ENCODE measurements around the gene PBX2.

DNA sequence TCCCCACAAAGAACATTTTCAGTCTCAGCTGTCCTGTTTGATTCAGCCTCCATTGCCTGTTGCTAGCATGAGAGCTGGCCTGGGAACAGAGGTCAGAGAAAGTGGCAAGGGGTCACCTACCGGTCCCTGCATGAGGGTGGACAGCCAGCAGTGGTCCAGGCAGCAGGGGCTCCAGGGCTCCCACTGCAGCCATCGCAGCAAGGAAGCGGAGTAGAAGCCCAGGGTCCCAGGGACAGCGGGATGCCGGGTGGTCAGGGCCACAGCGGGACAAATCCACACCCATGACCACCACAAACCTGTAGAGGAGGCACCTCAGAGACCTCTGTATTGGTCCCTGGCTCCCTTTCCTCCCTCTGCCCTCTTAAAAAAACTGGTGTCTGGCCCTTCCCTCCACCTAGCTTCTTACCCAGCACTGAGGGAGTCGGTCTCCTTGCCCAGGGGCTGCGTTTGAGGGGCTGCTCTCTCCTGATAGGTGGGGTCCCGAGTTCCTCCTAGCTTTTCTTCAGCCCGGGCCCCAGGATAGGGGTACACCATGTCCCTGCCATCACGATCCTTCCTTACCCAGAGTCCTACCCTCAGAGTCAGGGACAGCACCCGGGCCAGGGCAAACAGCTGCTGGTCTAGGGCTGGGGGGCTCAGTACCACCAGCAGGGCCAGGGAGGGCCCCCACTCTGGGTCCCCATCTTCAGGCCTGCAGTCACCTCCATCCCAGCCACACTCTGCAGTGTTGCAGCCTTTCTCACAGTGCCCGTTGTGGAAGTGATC is 10.9 kb upstream of the PBX2 start:
- TF ChIP-seq, protein P1, sequence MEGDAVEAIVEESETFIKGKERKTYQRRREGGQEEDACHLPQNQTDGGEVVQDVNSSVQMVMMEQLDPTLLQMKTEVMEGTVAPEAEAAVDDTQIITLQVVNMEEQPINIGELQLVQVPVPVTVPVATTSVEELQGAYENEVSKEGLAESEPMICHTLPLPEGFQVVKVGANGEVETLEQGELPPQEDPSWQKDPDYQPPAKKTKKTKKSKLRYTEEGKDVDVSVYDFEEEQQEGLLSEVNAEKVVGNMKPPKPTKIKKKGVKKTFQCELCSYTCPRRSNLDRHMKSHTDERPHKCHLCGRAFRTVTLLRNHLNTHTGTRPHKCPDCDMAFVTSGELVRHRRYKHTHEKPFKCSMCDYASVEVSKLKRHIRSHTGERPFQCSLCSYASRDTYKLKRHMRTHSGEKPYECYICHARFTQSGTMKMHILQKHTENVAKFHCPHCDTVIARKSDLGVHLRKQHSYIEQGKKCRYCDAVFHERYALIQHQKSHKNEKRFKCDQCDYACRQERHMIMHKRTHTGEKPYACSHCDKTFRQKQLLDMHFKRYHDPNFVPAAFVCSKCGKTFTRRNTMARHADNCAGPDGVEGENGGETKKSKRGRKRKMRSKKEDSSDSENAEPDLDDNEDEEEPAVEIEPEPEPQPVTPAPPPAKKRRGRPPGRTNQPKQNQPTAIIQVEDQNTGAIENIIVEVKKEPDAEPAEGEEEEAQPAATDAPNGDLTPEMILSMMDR (conservative IDR thresholded peaks at IDR 0.05; ENCODE audit: low read depth in 2 of 2) = no peak
- no peak for TF ChIP-seq CREB1 (CRISPR knock-in tag; IDR thresholded peaks at IDR 0.05; ENCODE audit: low read depth)
- no peak for TF ChIP-seq EZH2 (IDR thresholded peaks at IDR 0.05; ENCODE audit: low read depth, unreplicated experiment)
- no peak for TF ChIP-seq POLR2AphosphoS5 (IDR thresholded peaks at IDR 0.05; ENCODE audit: low read depth)
- TF ChIP-seq EZH2phosphoT487 (IDR thresholded peaks at IDR 0.05; ENCODE audit: unreplicated experiment) = no peak
- no peak for TF ChIP-seq REST (IDR thresholded peaks at IDR 0.05; ENCODE audit: unreplicated experiment)
- no peak for TF ChIP-seq ZNF462 (CRISPR knock-in tag; IDR thresholded peaks at IDR 0.05)
- no peak for TF ChIP-seq JUNB (IDR thresholded peaks at IDR 0.05; ENCODE audit: unreplicated experiment)
- TF ChIP-seq ZNF331 (CRISPR knock-in tag; IDR thresholded peaks at IDR 0.05; ENCODE audit: low read depth) = no peak
- TF ChIP-seq NANOG (IDR thresholded peaks at IDR 0.05; ENCODE audit: borderline replicate concordance) = no peak
- no peak for TF ChIP-seq ETS1 (IDR thresholded peaks at IDR 0.05)
- TF ChIP-seq ZNF114 (CRISPR knock-in tag; IDR thresholded peaks at IDR 0.05) = no peak
- no peak for TF ChIP-seq STAT1 (IDR thresholded peaks at IDR 0.05; ENCODE audit: unreplicated experiment)
